HepG2 (cell line): ENCODE measurements around the gene MRPL38. TPM values are rescaled to one million over a fixed set of nuclear protein-coding genes. Genes with fewer than 3 reads are reported as not detected.

ENCODE experiments used
- ELF4 ChIP-seq: sonication (generic); formaldehyde crosslinking; IDR thresholded peaks from 2 replicates; pipeline ENCODE4 v1.5.0; 2020; ENCODE audit warnings: missing genetic modification reagents, mild to moderate bottlenecking, moderate library complexity, borderline replicate concordance
- JARID2 ChIP-seq: sonication (generic); formaldehyde crosslinking; IDR thresholded peaks from 2 replicates; pipeline ENCODE4 v1.8.1; 2023; ENCODE audit warnings: missing genetic modification reagents, inconsistent platforms; ENCODE audit not compliant: insufficient replicate concordance
- KDM6A ChIP-seq: IDR thresholded peaks from 2 replicates; pipeline ENCODE4 v1.6.1; 2016; ENCODE audit warnings: low read depth
- KLF6 ChIP-seq: IDR thresholded peaks from 2 replicates; pipeline ENCODE4 v1.8.0; 2016; ENCODE audit warnings: missing biosample characterization, missing genetic modification reagents
- NR2F1 ChIP-seq, 2 experiments: fragments of 450-650 bp in 1 of 2; formaldehyde crosslinking in 1 of 2; IDR thresholded peaks; 2 replicates each; pipeline versions ENCODE4 v1.5.0 to v1.6.1; 2016 to 2020; ENCODE audit warnings: mild to moderate bottlenecking in 1 of 2, missing compliant biosample characterization in 1 of 2, missing genetic modification reagents in 1 of 2, moderate library complexity in 1 of 2
- SALL1 ChIP-seq: sonication (generic); formaldehyde crosslinking; IDR thresholded peaks from 2 replicates; pipeline ENCODE4 v1.8.0; 2022; ENCODE audit warnings: mild to moderate bottlenecking, missing genetic modification reagents
- SKIL ChIP-seq: sonication (generic); formaldehyde crosslinking; IDR thresholded peaks from 2 replicates; pipeline ENCODE4 v1.8.0; 2022; ENCODE audit warnings: missing genetic modification reagents, mild to moderate bottlenecking, moderate library complexity, borderline replicate concordance
- TMF1 ChIP-seq: sonication (generic); formaldehyde crosslinking; IDR thresholded peaks from 2 replicates; pipeline ENCODE4 v1.8.1; 2022; ENCODE audit warnings: low read depth, missing genetic modification reagents
- TP53 ChIP-seq: sonication (generic); formaldehyde crosslinking; conservative IDR thresholded peaks from 2 replicates; pipeline ENCODE4 v1.4.0; 2020; ENCODE audit warnings: missing genetic modification reagents
- ZNF646 ChIP-seq: sonication (generic); formaldehyde crosslinking; IDR thresholded peaks from 2 replicates; pipeline ENCODE4 v1.9.0; 2021; ENCODE audit warnings: mild to moderate bottlenecking, missing genetic modification reagents
- polyA plus RNA-seq, 8 experiments: library from polyadenylated mRNA; depleted of rRNA in 3 of 8; stranded (reverse) in 7 of 8; unstranded in 1 of 8; fragments of >200 nt; fragmentation: Illumina TruSeq in 4 of 8; extraction: Trizol in 4 of 8; gene quantifications; 2 replicates each; pipeline versions ENCODE4 v1.2.1 to v1.2.3, GENCODE V29; 2011 to 2016; ENCODE audit warnings: low read depth in 4 of 8, missing spikeins in 1 of 8, mixed read lengths in 1 of 8; ENCODE audit not compliant: insufficient read depth in 1 of 8
- total RNA-seq, 5 experiments: library from RNA; depleted of rRNA; stranded (reverse); fragments of >200 nt; fragmentation: Illumina TruSeq; extraction: Trizol; gene quantifications; 2 replicates each; pipeline ENCODE4 v1.2.3, GENCODE V29; 2016; ENCODE audit warnings: low read depth in 1 of 5
- TF ChIP-seq, protein P1 (sequence below): sonication (generic); formaldehyde crosslinking; IDR thresholded peaks from 2 replicates; pipeline ENCODE4 v1.4.0; 2020; ENCODE audit warnings: mild to moderate bottlenecking, missing genetic modification reagents

Gene MRPL38
- total and polyA plus RNA-seq, 2 of the 13 experiments (the other 11 are each of a cell fraction or from before 2014, with no cell fraction given): 83.7 to 125 TPM

DNA sequence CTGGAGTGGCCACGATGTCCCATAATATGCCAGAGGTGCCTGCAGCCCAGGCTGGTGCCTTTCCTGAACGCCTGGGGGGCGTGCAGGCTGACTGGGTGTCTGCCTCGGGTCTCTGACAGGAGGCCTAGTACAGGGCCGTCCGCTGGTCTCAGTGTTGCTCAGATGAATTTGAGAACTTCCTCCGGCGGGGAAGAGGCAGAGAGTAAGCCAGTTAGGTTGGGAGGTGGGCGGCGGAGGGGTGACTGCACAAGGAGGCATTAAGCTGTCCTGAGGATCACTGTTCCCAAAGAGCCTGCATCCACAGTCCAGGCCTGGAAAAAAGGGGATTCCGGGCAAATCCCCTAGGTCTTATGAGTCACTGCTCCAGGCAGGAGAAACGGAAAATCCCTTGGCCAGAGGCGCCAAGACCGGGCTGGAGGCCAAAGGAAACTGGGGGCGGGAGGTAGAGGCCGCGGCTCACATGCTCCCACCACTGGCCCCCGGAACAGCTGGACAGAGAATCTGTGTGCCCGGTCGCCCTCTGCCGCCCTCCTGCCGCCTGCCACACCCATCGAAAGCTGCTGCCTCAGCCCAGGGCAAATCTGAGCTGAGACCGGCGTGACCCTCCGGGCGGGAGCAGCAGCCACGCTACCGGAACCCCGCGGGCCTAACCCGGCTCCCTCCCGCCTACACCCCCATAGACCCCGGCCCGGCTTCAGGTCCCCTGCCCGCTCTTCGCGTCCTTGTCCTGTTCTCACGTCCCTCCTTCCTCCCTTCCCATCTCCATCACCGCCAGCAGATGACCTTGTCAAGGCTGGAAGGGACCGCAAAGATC lies 27.5 kb downstream of the MRPL38 start (continued):
- TF ChIP-seq ZNF646 (CRISPR knock-in tag) (no peak), SKIL (CRISPR knock-in tag) (peak; percentile 11; the same call in 1 of the 2 replicates), ELF4 (CRISPR knock-in tag) (peak; percentile 83; the same call in 1 of the 2 replicates), NR2F1 (CRISPR knock-in tag; IDR thresholded peaks at IDR 0.05) (no peak), KDM6A (CRISPR knock-in tag) (no peak), KLF6 (CRISPR knock-in tag) (no peak), SALL1 (no peak; the same call in 1 of the 2 replicates), TMF1 (CRISPR knock-in tag) (no peak), JARID2 (CRISPR knock-in tag) (peak; percentile 24), TP53 (CRISPR knock-in tag) (peak; percentile 21; the same call in 1 of the 2 replicates)
- TF ChIP-seq, protein P1, sequence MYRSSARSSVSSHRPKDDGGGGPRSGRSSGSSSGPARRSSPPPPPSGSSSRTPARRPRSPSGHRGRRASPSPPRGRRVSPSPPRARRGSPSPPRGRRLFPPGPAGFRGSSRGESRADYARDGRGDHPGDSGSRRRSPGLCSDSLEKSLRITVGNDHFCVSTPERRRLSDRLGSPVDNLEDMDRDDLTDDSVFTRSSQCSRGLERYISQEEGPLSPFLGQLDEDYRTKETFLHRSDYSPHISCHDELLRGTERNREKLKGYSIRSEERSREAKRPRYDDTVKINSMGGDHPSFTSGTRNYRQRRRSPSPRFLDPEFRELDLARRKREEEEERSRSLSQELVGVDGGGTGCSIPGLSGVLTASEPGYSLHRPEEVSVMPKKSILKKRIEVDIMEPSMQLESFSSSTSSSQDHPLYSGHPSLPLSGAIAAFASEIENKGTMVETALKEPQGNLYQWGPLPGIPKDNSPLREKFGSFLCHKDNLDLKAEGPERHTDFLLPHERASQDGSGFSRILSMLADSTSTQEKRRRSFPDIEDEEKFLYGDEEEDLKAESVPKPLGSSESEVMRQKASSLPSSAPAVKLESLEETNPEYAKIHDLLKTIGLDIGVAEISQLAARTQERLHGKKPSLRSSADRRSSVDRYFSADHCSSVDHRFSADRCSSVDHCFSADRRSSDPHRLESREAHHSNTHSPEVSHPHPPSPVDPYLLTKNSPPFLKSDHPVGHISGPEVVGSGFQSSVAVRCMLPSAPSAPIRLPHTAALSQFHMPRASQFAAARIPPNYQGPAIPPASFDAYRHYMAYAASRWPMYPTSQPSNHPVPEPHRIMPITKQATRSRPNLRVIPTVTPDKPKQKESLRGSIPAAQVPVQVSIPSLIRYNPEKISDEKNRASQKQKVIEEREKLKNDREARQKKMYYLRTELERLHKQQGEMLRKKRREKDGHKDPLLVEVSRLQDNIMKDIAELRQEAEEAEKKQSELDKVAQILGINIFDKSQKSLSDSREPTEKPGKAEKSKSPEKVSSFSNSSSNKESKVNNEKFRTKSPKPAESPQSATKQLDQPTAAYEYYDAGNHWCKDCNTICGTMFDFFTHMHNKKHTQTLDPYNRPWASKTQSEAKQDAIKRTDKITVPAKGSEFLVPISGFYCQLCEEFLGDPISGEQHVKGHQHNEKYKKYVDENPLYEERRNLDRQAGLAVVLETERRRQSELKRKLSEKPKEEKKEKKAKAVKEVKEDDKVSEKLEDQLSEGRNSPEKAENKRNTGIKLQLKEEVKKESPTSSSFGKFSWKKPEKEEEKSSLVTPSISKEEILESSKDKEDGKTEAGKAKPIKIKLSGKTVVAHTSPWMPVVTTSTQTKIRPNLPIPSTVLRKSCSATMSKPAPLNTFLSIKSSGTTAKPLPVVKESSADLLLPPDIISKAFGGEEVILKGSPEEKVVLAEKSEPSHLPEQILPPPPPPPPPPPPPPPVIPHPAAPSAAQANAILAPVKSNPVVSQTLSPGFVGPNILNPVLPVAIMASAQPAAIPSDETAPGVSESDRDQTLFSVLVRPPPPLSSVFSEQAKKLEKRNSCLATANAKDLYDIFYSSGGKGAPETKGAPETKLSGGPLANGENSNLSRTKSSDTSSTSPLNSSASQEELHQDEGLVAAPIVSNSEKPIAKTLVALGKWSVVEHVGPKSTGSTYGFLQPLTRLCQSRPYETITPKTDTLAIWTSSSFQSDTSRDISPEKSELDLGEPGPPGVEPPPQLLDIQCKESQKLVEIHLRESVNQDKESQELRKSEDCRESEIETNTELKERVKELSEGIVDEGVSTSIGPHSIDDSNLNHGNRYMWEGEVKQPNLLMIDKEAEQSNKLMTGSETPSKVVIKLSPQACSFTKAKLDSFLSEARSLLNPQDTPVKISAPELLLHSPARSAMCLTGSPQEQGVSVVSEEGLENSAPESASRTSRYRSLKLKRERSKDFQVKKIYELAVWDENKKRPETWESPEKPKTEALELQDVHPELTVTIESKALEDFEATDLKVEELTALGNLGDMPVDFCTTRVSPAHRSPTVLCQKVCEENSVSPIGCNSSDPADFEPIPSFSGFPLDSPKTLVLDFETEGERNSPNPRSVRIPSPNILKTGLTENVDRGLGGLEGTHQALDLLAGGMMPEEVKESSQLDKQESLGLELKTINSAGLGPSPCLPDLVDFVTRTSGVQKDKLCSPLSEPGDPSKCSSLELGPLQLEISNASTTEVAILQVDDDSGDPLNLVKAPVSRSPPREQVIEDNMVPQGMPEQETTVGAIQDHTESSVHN (CRISPR knock-in tag): no peak; the same call in 1 of the 2 replicates
